ENCODE data around the gene MPDZ.

MPDZ gene

GRCh38 chr9:13113751-13114150 lies 165.7 kb downstream of the MPDZ start:
- no peaks in the 10 kb centered on the region for H3K9me3 ChIP-seq (ENCODE audit: control insufficient read depth, low read length)
- no peak overlapping the region for H3K4me3 ChIP-seq (ENCODE audit: extremely low read depth, insufficient read depth, low read length, poor library complexity, severe bottlenecking)
- no peaks in the 10 kb centered on the region for H3K4me1 ChIP-seq (ENCODE audit: control insufficient read depth, insufficient read depth, low read length, poor library complexity, severe bottlenecking)
- 100% methylated on average over 1 of the region's 1 CpG; no CpG with 5 or more reads in 1 of the 2 experiments for WGBS, 2 experiments (ENCODE audit: insufficient coverage in 2 of 2)
- H3K36me3 ChIP-seq (ENCODE audit: control insufficient read depth, insufficient read depth, low read length) = peaks cover 53% of the 10 kb centered on the region
- H3K27ac ChIP-seq (ENCODE audit: low read depth, low read length, severe bottlenecking) = no peak overlapping the region

- no peak overlapping the region for H3K4me3 ChIP-seq (ENCODE audit: extremely low read depth, insufficient read depth, low read length, poor library complexity, severe bottlenecking)
- H3K27ac ChIP-seq (ENCODE audit: low read depth, low read length, severe bottlenecking) = no peak overlapping the region
- H3K36me3 ChIP-seq (ENCODE audit: control insufficient read depth, insufficient read depth, low read length) = peaks cover 50% of the 10 kb centered on the region
- H3K4me1 ChIP-seq (ENCODE audit: control insufficient read depth, insufficient read depth, low read length, poor library complexity, severe bottlenecking) = no peaks in the 10 kb centered on the region
- no peaks in the 10 kb centered on the region for H3K9me3 ChIP-seq (ENCODE audit: control insufficient read depth, low read length)
- 83% methylated on average over 1 of the region's 3 CpGs; no CpG with 5 or more reads in 1 of the 2 experiments for WGBS, 2 experiments (ENCODE audit: insufficient coverage in 2 of 2)
Observed at GRCh38 chr9:13113216-13113615, 166.3 kb downstream of the MPDZ start.

- H3K4me1 ChIP-seq (ENCODE audit: control insufficient read depth, insufficient read depth, low read length, poor library complexity, severe bottlenecking) = no peaks in the 10 kb centered on the region
- WGBS, 2 experiments (ENCODE audit: insufficient coverage in 2 of 2) = 93 to 100% methylated on average over 2 of the region's 2 CpGs
- H3K36me3 ChIP-seq (ENCODE audit: control insufficient read depth, insufficient read depth, low read length) = peaks cover 55% of the 10 kb centered on the region
- H3K4me3 ChIP-seq (ENCODE audit: extremely low read depth, insufficient read depth, low read length, poor library complexity, severe bottlenecking) = no peak overlapping the region
- no peak overlapping the region for H3K27ac ChIP-seq (ENCODE audit: low read depth, low read length, severe bottlenecking)
- H3K9me3 ChIP-seq (ENCODE audit: control insufficient read depth, low read length) = no peaks in the 10 kb centered on the region
Observed at GRCh38 chr9:13111778-13112177, 167.7 kb downstream of the MPDZ start.

- Histone ChIP-seq H3K4me3 (ENCODE audit: extremely low read depth, insufficient read depth, low read length, poor library complexity, severe bottlenecking) (no peak overlapping the region), H3K36me3 (ENCODE audit: control insufficient read depth, insufficient read depth, low read length) (peaks cover 59% of the 10 kb centered on the region), H3K27ac (ENCODE audit: low read depth, low read length, severe bottlenecking) (no peak overlapping the region)
Observed at GRCh38 chr9:13110766-13111417, 168.6 kb downstream of the MPDZ start.

GRCh38 chr9:13109781-13110180 lies 169.7 kb downstream of the MPDZ start:
- 100% methylated on average over 1 to 2 of the region's 5 CpGs for WGBS, 2 experiments (ENCODE audit: insufficient coverage in 2 of 2)
- Histone ChIP-seq H3K36me3 (ENCODE audit: control insufficient read depth, insufficient read depth, low read length) (peaks cover 55% of the 10 kb centered on the region), H3K9me3 (ENCODE audit: control insufficient read depth, low read length) (no peaks in the 10 kb centered on the region), H3K4me1 (ENCODE audit: control insufficient read depth, insufficient read depth, low read length, poor library complexity, severe bottlenecking) (no peaks in the 10 kb centered on the region), H3K27ac (ENCODE audit: low read depth, low read length, severe bottlenecking) (no peak overlapping the region), H3K4me3 (ENCODE audit: extremely low read depth, insufficient read depth, low read length, poor library complexity, severe bottlenecking) (no peak overlapping the region)

More at GRCh38 chr9:13110766-13111417, 168.6 kb downstream of the MPDZ start:
- 92% methylated on average over 2 of the region's 3 CpGs; no CpG with 5 or more reads in 1 of the 2 experiments for WGBS, 2 experiments (ENCODE audit: insufficient coverage in 2 of 2)
- Histone ChIP-seq H3K4me1 (ENCODE audit: control insufficient read depth, insufficient read depth, low read length, poor library complexity, severe bottlenecking) (no peaks in the 10 kb centered on the region), H3K9me3 (ENCODE audit: control insufficient read depth, low read length) (no peaks in the 10 kb centered on the region)

- no peak overlapping the region for H3K27ac ChIP-seq (ENCODE audit: low read depth, low read length, severe bottlenecking)
- H3K4me1 ChIP-seq (ENCODE audit: control insufficient read depth, insufficient read depth, low read length, poor library complexity, severe bottlenecking) = no peaks in the 10 kb centered on the region
- H3K4me3 ChIP-seq (ENCODE audit: extremely low read depth, insufficient read depth, low read length, poor library complexity, severe bottlenecking) = no peak overlapping the region
- H3K36me3 ChIP-seq (ENCODE audit: control insufficient read depth, insufficient read depth, low read length) = peaks cover 51% of the 10 kb centered on the region
- WGBS, 2 experiments (ENCODE audit: insufficient coverage in 2 of 2) = 90 to 92% methylated on average over 1 to 4 of the region's 4 CpGs
- no peaks in the 10 kb centered on the region for H3K9me3 ChIP-seq (ENCODE audit: control insufficient read depth, low read length)
Observed at GRCh38 chr9:13107008-13107407, 172.5 kb downstream of the MPDZ start.

- Histone ChIP-seq H3K36me3 (ENCODE audit: control insufficient read depth, insufficient read depth, low read length) (peaks cover 13% of the 10 kb centered on the region), H3K4me3 (ENCODE audit: extremely low read depth, insufficient read depth, low read length, poor library complexity, severe bottlenecking) (no peak overlapping the region), H3K4me1 (ENCODE audit: control insufficient read depth, insufficient read depth, low read length, poor library complexity, severe bottlenecking) (no peaks in the 10 kb centered on the region), H3K27ac (ENCODE audit: low read depth, low read length, severe bottlenecking) (no peak overlapping the region), H3K9me3 (ENCODE audit: control insufficient read depth, low read length) (no peaks in the 10 kb centered on the region)
- 100% methylated on average over 1 of the region's 1 CpG; no CpG with 5 or more reads in 1 of the 2 experiments for WGBS, 2 experiments (ENCODE audit: insufficient coverage in 2 of 2)
Observed at GRCh38 chr9:13100914-13101572, 178.4 kb downstream of the MPDZ start.

- WGBS, 2 experiments (ENCODE audit: insufficient coverage in 2 of 2) = 100% methylated on average over 2 of the region's 2 CpGs
- H3K36me3 ChIP-seq (ENCODE audit: control insufficient read depth, insufficient read depth, low read length) = no peaks in the 10 kb centered on the region
- no peaks in the 10 kb centered on the region for H3K9me3 ChIP-seq (ENCODE audit: control insufficient read depth, low read length)
Observed at GRCh38 chr9:13095056-13095455, 184.4 kb downstream of the MPDZ start.

GRCh38 chr9:13090628-13091027 lies 188.9 kb downstream of the MPDZ start:
- WGBS, 2 experiments (ENCODE audit: insufficient coverage in 2 of 2) = 80 to 91% methylated on average over 2 to 3 of the region's 4 CpGs
- Histone ChIP-seq H3K4me3 (ENCODE audit: extremely low read depth, insufficient read depth, low read length, poor library complexity, severe bottlenecking) (no peak overlapping the region), H3K4me1 (ENCODE audit: control insufficient read depth, insufficient read depth, low read length, poor library complexity, severe bottlenecking) (no peaks in the 10 kb centered on the region), H3K27ac (ENCODE audit: low read depth, low read length, severe bottlenecking) (no peak overlapping the region), H3K36me3 (ENCODE audit: control insufficient read depth, insufficient read depth, low read length) (no peaks in the 10 kb centered on the region), H3K9me3 (ENCODE audit: control insufficient read depth, low read length) (no peaks in the 10 kb centered on the region)

More at GRCh38 chr9:13095056-13095455, 184.4 kb downstream of the MPDZ start:
- H3K4me1 ChIP-seq (ENCODE audit: control insufficient read depth, insufficient read depth, low read length, poor library complexity, severe bottlenecking) = no peaks in the 10 kb centered on the region
- no peak overlapping the region for H3K4me3 ChIP-seq (ENCODE audit: extremely low read depth, insufficient read depth, low read length, poor library complexity, severe bottlenecking)
- no peak overlapping the region for H3K27ac ChIP-seq (ENCODE audit: low read depth, low read length, severe bottlenecking)

GRCh38 chr9:13089666-13090065 lies 189.8 kb downstream of the MPDZ start:
- Histone ChIP-seq H3K4me1 (ENCODE audit: control insufficient read depth, insufficient read depth, low read length, poor library complexity, severe bottlenecking) (no peaks in the 10 kb centered on the region), H3K27ac (ENCODE audit: low read depth, low read length, severe bottlenecking) (no peak overlapping the region), H3K4me3 (ENCODE audit: extremely low read depth, insufficient read depth, low read length, poor library complexity, severe bottlenecking) (no peak overlapping the region), H3K9me3 (ENCODE audit: control insufficient read depth, low read length) (no peaks in the 10 kb centered on the region), H3K36me3 (ENCODE audit: control insufficient read depth, insufficient read depth, low read length) (no peaks in the 10 kb centered on the region)
